ENCODE results near the gene NKX2-2. TPM values are rescaled to one million over a fixed set of nuclear protein-coding genes. Genes with fewer than 3 reads are reported as not detected.

The NKX2-2 gene
- total and polyA plus RNA-seq, 4 donors = not detected

- H3K4me3 ChIP-seq (ENCODE audit: low read depth in 1 of 3, low read length in 3 of 3) = no peak overlapping the region
- DNase-seq (ENCODE audit: low spot score) = no peak
- H3K4me1 ChIP-seq (ENCODE audit: control insufficient read depth in 4 of 4, insufficient read depth in 4 of 4, low read length in 3 of 4) = no peaks in the 10 kb centered on the region
- H3K9ac ChIP-seq (ENCODE audit: low read depth in 1 of 2, low read length in 2 of 2) = no peak overlapping the region
- 71% methylated on average over 7 of the region's 7 CpGs for WGBS
- H3K36me3 ChIP-seq (ENCODE audit: control insufficient read depth in 4 of 4, insufficient read depth in 3 of 4, low read depth in 1 of 4, low read length in 3 of 4) = no peaks in the 10 kb centered on the region
- H3K9me3 ChIP-seq (ENCODE audit: control insufficient read depth in 4 of 4, low read length in 3 of 4) = no peaks in the 10 kb centered on the region
- no peak overlapping the region for H3K27ac ChIP-seq (ENCODE audit: low read depth in 1 of 2, low read length in 2 of 2)
- peaks cover 0 to 7% (median 3%) of the 10 kb centered on the region in 4 donors for H3K27me3 ChIP-seq (ENCODE audit: control insufficient read depth in 4 of 4, insufficient read depth in 4 of 4, low read length in 3 of 4)
- TF ChIP-seq, protein P1, sequence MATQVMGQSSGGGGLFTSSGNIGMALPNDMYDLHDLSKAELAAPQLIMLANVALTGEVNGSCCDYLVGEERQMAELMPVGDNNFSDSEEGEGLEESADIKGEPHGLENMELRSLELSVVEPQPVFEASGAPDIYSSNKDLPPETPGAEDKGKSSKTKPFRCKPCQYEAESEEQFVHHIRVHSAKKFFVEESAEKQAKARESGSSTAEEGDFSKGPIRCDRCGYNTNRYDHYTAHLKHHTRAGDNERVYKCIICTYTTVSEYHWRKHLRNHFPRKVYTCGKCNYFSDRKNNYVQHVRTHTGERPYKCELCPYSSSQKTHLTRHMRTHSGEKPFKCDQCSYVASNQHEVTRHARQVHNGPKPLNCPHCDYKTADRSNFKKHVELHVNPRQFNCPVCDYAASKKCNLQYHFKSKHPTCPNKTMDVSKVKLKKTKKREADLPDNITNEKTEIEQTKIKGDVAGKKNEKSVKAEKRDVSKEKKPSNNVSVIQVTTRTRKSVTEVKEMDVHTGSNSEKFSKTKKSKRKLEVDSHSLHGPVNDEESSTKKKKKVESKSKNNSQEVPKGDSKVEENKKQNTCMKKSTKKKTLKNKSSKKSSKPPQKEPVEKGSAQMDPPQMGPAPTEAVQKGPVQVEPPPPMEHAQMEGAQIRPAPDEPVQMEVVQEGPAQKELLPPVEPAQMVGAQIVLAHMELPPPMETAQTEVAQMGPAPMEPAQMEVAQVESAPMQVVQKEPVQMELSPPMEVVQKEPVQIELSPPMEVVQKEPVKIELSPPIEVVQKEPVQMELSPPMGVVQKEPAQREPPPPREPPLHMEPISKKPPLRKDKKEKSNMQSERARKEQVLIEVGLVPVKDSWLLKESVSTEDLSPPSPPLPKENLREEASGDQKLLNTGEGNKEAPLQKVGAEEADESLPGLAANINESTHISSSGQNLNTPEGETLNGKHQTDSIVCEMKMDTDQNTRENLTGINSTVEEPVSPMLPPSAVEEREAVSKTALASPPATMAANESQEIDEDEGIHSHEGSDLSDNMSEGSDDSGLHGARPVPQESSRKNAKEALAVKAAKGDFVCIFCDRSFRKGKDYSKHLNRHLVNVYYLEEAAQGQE (IDR thresholded peaks at IDR 0.05) = no peak
- TF ChIP-seq SP1 (IDR thresholded peaks at IDR 0.05) = no peak
- TF ChIP-seq YY1 (IDR thresholded peaks at IDR 0.05) = no peak
- TF ChIP-seq EGR1 (IDR thresholded peaks at IDR 0.05; ENCODE audit: low read depth in 2 of 2) = no peak
- TF ChIP-seq TAF1 (conservative IDR thresholded peaks at IDR 0.05) = no peak
- TF ChIP-seq, protein P2, sequence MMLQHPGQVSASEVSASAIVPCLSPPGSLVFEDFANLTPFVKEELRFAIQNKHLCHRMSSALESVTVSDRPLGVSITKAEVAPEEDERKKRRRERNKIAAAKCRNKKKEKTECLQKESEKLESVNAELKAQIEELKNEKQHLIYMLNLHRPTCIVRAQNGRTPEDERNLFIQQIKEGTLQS (IDR thresholded peaks at IDR 0.05) = no peak
- no peak for TF ChIP-seq JUND (IDR thresholded peaks at IDR 0.05)
- no peak for TF ChIP-seq RAD21 (IDR thresholded peaks at IDR 0.05)
- no peak for TF ChIP-seq ZBTB33 (IDR thresholded peaks at IDR 0.05)
- TF ChIP-seq GABPA (IDR thresholded peaks at IDR 0.05 in 1 of 2, conservative IDR thresholded peaks at IDR 0.05 in 1 of 2) = no peak
- TF ChIP-seq FOXA1 (IDR thresholded peaks at IDR 0.05) = no peak
- no peak for TF ChIP-seq RXRA (IDR thresholded peaks at IDR 0.05)
- TF ChIP-seq, protein P3, sequence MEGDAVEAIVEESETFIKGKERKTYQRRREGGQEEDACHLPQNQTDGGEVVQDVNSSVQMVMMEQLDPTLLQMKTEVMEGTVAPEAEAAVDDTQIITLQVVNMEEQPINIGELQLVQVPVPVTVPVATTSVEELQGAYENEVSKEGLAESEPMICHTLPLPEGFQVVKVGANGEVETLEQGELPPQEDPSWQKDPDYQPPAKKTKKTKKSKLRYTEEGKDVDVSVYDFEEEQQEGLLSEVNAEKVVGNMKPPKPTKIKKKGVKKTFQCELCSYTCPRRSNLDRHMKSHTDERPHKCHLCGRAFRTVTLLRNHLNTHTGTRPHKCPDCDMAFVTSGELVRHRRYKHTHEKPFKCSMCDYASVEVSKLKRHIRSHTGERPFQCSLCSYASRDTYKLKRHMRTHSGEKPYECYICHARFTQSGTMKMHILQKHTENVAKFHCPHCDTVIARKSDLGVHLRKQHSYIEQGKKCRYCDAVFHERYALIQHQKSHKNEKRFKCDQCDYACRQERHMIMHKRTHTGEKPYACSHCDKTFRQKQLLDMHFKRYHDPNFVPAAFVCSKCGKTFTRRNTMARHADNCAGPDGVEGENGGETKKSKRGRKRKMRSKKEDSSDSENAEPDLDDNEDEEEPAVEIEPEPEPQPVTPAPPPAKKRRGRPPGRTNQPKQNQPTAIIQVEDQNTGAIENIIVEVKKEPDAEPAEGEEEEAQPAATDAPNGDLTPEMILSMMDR (IDR thresholded peaks at IDR 0.05; ENCODE audit: low read depth, low read length, missing input control) = no peak
- TF ChIP-seq HNF4A (conservative IDR thresholded peaks at IDR 0.05) = no peak
- no peak for TF ChIP-seq NR2F2 (IDR thresholded peaks at IDR 0.05)
- TF ChIP-seq, protein P4, sequence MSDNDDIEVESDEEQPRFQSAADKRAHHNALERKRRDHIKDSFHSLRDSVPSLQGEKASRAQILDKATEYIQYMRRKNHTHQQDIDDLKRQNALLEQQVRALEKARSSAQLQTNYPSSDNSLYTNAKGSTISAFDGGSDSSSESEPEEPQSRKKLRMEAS (IDR thresholded peaks at IDR 0.05) = no peak
- TF ChIP-seq FOXA2 (IDR thresholded peaks at IDR 0.05) = no peak
- no peak for TF ChIP-seq HNF4G (IDR thresholded peaks at IDR 0.05)
Observed at GRCh38 chr20:21499641-21500040, 14.2 kb downstream of the NKX2-2 start.

All from liver (tissue), 9 donors.